GM19238 (cell line): ENCODE results near the gene PINLYP.

ENCODE experiments used
- DNase-seq: peaks from one replicate; pipeline ENCODE4 v3.0.0; 2011; ENCODE audit warnings: low spot score; ENCODE audit not compliant: insufficient read length

PINLYP gene

DNA sequence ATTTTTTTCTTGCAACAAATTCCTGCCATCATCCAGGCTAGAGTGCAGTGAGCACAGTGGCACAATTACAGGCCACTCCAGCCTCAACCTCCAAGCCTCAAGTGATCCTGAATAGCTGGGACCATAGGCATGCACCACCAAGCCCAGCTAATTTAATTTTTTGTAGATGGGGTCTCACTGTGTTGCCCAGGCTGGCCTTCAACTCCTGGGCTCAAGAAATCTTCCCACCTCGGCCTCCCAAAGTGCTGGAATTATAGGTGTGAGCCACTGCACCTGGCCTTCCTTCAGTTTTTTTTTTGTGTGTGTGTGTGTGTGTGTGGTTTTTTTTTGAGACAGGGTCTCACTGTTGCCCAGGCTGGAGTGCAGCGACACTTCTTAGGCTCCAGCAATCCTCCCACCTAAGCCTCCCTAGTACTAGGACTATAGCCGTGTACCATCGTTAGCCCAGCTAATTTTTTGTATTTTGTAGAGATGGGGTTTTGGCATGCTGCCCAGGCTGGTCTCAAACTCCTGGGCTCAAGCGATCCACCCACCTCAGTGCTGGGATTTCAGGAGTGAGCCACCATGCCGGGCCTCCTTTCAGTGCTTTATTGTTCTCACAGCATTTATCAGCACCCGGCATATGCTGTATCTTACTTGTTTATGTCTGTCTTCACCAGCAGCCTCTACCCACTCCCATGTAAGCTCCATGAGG lies 30.4 kb downstream of the PINLYP start:
- DNase-seq = no peak

DNA sequence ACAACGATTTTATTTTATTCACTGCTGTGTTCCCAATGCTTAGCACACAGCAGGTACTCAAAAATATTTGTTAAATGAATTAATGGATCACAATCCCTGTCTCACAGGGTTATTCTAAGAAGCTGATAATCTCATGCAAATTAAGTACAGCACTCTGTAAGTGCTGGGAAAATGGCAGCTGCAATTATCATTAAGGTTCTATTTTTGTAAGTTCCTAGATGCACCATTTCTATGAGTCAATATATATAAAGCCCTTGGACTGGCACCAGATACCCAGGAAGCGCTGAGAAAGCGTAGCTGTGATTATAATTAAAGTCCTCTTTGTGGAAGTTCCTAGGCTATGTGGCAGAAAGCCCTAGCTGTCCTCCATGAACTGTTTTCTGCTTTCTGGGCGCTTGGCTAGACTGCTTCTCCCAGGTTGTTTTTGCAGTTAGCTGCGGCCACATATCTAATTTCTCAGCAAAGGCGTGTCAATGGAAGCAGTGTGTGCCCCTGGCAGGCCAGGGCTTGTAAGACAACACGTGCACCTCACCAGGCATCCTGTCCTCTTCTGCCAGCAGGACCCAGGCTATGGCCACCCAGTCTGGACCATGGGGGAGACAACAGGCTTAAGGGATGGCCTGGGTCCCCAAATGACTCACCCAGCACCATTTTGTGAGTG lies 31.1 kb downstream of the PINLYP start:
- no peak for DNase-seq

DNA sequence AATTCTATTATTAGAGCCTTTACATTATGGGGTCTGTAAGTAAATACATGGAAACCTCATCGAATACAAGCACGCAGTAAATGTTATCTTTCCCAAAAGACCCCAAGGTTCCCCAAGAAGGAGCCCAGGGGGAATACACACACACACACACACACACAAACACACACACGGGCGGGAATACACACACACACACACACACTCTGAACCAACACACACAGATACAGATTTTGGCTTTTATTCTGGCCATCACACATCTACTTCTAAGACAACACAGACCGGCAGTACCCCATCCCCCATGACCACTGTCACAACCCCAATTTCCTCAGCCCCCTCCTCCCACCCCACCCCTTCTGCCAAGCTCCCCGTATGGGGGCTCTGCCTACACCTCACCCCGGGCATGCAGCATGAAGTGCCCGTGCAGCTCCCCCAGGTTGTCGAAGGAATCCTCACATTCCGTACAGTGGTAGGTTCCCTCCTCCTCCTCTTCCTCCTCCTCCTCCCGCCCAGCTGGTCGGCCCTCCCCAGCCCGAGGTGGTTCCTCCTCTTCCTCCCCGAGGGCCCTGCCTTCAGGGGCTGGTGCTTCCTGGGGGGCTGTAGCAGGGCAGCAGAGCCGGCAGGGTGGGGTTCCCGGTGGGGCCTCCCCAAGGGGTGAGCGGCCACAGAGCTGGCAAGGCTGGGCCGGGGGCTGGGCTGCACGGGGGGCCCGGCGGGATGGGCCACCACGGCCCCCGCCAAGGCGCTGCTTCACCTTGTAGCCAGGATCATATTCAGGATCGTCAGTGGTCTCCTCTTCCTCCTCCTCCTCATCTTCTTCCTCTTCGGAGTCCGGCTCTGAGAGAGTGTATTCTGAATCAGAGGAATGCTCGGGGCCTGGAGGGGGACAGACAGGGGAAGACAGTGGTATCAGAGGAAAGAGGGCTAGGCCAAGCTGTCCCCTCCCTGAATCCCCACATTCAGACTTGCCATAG lies 31.9 kb downstream of the PINLYP start:
- no peak for DNase-seq

DNA sequence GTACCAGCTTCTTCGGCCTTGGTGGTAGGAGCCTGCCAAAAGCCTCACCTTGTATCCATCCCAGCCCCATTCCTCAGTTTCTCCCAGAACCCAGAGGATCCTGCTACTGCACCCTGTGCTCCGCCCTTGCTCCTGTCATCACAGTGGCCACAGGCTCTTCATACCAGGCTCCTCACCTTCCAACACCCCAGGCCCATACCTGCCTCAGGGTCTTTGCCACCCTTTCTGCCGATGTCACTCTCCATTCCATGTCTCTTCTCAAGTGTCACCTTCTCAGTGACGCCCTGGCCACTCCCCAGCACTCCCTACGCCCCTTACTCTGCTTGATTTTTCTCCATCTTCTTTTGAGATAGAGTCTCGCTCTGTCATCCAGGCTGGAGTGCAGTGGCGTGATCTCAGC lies 34.3 kb downstream of the PINLYP start:
- no peak for DNase-seq

DNA sequence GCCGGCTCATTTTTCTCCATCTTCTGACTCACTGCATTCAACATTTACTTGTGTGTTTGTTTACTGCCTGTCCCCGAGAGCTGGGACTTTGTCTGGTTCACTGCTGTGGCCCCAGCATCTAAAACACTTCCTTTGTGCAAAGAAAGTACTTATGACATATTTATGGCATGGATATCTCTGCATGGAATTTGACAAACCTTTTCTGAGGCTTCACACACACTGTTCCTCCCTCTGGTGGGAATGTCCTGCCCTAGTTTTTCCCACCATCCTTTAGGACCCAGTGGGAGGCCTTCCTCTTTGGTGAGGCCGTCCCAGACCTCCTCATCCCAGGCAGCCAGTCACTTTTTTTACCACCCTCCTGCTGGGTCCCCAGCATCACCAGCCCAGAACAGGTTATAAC lies 34.9 kb downstream of the PINLYP start:
- DNase-seq = no peak

DNA sequence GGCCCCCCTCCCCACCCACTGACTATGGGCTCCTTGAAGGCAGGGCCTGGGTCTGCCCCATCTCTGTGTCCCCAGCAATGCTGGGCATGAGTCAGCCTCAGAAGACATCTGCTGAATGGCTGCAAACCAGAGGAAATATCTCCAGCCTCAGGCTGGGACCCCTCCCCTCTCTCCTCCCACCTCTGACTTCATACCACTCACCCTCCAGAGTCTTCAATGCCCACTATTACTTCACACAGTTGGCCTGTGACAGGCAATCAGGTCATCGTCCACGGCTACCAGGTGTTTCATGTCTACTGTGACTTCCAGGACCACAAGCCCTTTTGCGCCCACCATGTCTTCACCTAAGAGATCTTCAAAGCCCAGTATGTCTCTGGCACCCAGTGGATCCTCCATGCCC lies 36.2 kb downstream of the PINLYP start, which contains the start of gene SRRM5:
TSS of gene SRRM5 (plus strand) at position 301 of the 400 bp plus-strand sequence. CDS start at position 335, 34 bp downstream.
- DNase-seq = no peak

DNA sequence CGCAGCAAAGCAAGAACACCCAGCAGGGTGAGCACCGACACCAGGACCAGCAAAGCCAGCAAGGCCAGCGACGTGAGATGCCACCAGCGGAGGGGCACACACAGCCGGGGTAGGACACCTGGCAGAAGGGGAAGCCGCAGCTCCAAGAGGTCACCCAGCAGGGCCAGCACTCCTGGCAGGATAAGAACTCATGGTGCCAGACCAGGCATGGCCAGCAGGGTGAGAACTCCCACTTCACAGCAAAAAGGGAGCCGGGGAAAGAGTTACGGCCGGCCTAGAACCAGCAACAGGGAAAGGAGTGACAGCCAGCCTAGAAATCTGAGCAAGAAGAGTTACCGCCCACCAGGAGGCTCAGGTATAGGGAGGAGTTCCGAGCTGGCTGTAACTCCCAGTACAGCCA lies 36.8 kb downstream of the PINLYP start:
- DNase-seq = no peak

DNA sequence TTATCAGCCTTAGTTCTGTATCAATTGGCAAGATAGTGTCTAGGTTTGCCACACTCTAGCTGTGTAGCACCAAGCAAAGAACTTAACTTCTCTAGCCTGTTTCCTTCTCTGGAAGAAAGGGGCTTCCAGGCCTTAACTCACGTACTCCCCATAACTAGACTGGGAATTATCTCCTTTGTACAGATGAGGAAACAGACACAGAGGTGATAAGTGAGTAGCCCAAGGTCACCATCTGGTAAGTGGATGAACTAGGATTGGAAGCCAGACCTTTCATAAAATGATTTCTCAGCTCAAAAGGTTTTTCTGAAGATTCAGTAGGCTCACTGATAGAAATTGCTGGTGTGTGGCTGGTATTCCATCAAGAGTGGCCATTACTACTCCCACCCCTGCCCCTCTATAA lies 40.7 kb downstream of the PINLYP start:
- no peak for DNase-seq

DNA sequence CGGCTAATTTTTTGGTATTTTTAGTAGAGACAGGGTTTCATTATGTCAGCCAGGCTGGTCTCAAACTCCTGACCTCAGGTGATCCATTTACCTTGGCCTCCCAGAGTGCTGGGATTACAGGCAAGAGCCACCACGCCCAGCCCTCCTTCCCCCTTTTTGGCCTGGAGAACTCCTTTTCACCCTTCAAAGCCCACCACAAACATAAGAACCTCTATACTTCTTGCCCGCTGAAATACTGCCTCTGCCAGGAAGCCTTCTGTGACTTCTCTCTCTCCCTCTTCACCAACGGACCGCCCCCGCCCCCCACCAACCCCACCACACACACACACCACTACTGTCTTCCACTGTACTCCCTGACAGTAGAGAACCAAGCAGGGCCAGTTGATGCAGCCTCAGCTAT lies 41.4 kb downstream of the PINLYP start:
- DNase-seq = no peak

DNA sequence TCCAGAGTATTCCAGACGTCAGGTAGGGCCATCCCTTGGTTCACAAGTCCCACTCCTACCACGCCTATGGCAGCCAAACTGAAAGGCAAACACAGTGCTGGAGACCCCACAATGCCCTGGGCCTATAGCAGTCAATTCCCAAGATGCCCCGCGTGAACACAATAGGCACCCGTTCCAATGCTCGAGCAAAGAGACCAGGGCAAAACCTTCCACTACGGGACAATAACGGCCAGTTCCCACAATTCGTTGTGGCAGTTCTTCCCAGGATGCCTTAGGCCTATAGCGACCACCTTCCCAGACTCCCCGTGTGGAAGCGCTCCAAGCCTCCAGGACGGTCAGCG lies 43.3 kb downstream of the PINLYP start:
- DNase-seq = peak; percentile 62

DNA sequence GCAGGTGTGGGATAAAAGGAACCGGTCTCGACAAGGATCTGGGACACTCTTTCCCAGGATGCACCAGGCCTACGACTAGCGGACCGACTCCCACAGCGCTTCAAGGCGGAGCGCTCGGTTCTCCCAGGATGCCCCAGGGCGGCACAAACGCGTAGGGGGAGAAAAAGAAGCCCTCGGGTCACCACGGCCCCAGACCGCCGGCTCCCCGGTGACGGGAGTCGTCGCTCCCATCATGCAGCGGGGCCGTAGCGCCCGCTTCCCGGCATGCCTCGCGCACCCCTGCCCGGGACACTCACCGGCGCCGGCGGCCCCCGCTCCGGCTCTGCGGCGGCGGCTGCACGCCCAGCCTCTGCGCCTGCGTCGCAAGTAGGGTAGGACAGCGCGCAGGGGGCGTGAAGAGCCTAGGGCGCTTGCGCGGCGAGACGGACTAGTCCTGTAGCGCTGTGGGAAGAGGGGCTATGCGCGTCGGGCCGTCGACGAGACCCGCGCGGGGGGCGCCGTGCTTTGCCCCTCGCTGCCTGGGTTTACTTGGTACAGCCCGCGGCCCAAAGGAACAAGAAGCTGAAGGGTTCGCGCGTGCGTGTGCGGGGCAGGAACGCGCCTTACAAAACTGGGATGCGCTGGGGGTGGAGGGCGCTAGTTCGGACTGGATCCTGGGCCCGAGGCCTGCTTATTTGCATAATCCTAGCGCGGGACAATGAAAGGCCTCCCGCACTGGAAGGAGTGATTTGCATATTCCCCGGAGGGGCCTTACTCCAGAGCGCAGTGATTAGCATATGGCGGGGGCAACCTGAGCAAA lies 43.9 kb downstream of the PINLYP start, which contains the start of gene ZNF428:
TSS of gene ZNF428 (minus strand) at position 368 of the 799 bp plus-strand sequence. CDS start 5,325 bp downstream, outside the sequence.
- peak; percentile 90 for DNase-seq

DNA sequence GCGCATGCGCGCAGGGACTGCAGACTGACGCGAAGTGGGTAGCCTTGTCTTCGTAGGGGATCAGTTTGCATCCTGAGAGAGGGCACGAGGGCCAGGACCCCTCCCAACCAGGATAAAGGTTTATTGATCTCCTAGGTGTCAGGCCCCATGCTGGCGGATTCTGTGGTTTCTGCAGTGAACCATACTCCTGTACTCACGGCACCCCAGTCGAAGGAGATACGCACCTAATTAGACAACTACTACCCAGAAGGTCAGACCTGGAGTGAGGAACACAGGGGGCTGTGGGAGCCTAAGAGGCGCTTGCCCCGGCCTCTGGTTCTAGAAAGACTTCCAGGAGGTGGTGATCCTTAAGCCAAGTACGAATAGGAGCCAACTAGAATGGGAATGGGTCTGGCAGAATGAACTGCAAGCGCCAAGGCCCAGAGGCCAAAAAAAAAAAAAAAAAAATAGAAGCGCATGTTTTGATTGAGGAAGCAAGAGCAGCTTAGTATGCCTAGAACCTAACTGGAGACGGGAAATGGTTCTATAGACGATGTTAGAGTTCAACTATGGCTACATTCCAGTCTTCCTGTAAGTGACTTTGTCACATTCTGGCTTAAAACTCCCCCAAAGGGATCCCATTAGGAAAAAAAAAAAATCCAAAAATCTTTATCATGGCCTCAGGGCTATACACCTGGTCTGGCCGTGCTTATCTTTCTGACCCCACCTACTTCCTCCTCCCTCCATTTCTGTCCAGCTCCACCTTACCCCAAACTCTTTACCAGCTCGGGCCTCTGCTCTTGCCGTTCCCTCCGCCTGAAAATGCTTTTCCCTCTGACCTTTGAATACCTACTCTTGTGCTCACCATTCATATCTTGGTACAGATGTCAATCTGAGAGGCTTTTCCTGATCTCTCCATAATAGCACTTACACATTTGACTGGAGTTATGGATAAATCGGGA lies 44.7 kb downstream of the PINLYP start:
- no peak for DNase-seq

DNA sequence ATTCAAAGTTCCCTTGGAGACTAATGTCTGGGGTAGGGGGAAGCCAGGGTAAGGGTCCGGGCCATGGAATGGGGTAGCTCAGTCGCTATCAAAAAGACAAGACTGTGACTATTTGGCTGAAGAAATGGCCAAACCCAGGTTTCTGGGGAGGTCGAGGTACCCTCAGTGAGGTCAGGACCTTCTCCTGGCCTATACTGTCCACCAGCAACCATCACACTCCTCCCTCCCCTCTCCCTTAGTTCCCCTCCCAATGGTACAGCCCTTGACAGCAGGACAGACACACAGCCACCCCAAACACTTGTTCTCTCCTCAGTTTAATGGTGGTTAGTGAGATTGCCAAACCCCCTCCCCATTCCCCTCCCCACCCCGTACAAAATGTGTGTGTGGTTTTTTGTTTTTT lies 46.5 kb downstream of the PINLYP start:
- no peak for DNase-seq

DNA sequence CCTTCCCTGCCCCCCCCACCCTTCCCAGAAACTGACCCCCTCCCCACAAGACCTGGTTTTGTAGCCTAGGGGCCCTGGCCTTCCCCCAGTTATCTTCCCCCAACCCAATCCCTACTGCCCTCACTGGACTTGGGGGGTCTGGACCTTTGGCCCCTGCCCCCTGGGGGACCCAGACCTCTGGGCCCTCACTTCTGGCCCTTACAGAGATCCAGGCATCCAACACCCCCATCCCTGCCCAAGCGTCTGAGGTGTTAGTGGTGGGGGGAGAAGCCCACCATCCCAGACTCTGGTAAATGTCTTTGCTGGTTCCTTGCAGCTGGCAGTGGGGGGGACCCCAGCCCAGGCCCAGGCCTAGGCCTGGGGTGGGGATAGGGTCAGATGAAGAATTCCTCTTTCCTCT lies 47.4 kb downstream of the PINLYP start:
- no peak for DNase-seq

DNA sequence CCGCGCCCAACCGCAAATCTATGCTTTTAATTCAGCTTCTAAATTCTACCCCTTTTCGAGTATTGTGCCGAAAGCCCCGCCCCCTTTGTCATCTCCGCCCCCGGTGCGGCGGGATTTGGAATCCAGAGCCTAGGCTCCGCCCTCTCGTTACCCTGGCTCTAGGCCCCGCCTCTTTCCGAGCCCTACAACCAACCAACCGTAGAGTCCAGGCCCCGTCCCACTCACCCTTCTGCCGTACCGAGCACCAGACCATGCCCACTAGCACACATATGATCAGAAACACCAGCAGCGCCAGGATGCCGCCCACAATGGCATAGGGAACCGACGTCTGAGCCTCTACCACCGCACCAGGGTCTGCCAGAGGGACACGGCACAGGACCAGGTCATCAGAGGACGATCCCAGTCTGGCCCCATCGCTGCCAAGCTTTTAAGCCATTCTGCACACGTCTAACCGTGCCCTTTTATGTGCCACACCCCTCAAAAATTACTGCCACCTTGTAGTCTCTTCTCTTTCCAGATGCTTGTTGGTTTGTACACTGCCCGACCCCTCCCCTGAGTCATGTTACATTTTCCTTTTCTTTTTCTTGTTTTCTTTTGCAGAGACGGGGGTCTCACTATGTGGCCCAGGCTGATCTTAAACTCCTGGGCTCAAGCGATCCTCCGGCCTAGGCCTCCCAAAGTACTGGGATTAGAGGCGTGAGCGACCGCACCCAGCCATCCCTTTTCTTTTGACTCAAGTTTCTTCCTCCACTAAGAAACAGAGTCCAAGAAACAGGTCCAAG lies 48.5 kb downstream of the PINLYP start:
- DNase-seq = no peak

DNA sequence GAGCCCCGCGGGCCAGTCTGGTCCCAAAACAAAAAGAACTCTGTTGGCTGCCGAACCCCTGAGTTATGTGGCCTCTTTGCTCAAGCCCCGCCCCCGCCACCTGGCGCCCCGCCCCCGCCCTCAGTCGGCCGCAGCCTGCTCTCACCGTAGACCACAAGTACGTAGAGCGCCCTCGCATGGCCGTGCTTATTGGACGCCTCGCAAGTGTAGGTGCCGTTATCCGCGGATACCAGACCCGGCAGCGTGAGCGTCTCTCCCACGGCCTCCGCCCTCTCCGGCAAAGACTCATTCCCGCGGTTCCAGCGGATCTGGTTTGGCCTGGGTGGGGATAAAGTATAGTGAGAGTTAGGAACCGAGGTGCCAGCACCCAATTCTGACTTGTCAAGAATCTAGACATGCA lies 49.3 kb downstream of the PINLYP start:
- DNase-seq = peak; percentile 63

DNA sequence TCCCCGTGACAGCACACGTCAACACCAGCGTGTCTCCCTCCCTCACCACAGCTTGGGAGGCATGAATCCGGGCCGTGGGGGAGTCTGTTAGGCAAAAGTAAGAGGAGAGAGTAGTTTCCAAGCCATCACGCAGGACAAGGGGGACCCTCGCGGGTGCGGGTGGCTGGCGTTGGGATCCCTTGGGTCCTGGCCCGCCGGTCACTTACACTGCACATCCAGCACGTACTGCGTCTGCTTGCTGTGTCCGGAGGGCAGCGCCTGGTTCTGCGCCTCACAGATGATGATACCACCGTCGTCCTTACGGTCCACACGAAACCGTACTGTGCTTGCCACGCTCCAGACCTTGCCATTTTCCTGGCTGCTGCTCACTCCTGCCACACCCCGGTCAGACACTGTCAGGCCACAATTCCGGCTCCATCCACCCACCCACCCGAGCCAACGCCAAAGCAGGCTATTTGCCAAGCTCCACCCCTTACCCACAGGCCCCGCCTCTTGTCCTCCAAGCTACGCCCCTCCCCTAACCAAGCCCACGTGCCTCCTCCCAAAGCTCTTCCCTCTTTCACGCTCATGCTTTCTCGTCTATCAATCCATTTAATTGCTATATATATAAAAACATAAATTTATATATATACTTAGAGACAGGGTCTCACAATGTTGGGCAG lies 50.4 kb downstream of the PINLYP start:
- DNase-seq = no peak

DNA sequence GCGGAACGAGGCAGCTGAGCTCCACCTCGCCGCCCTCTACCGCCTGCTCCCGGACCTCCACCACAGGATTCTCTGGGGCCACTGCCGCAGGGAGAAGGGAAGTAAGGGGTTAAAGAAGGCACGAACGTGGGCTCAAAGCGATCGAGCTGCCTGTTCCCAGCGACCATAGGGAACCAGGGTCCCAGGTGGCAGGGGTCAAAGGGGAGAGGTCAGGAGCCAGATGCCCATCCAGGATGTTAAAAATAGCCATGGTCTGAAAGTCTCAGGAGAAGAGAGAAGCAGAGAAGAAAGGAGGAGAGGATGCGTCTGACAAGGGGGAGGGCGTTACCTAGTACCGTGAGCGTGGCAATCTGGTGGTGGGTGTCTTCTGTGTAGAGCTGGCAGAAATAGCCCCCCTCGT lies 51.2 kb downstream of the PINLYP start:
- DNase-seq = no peak
